PC-3 (cell line): ENCODE measurements around the gene TIAM2. TPM values are rescaled to one million over a fixed set of nuclear protein-coding genes. Genes with fewer than 3 reads are reported as not detected.

Experiments
- ATAC-seq: fragments of 200-7000 bp; cut with Tn5 transposase; 2 replicates; pipeline ENCODE4 v1.9.1; 2020; ENCODE audit warnings: mild to moderate bottlenecking, moderate library complexity
- BruUV-seq: library from RNA; stranded (reverse); fragments of 400-500 nt; replicated peaks from 2 replicates; lab custom pipeline; 2021; lab: Mats Ljungman, UMichigan
- CTCF ChIA-PET: fragments of 300-600 bp; sonication (Branson Sonifier 250); formaldehyde crosslinking; loops from one replicate; lab custom pipeline; 2022; ENCODE audit warnings: antibody characterized with exemption; lab: Charles Lee
- POLR2A ChIA-PET: fragments of 300-600 bp; sonication (Branson Sonifier 250); formaldehyde crosslinking; loops from one replicate; lab custom pipeline; 2022; ENCODE audit warnings: antibody characterized with exemption; ENCODE audit not compliant: unreplicated experiment; lab: Charles Lee
- DNase-seq: peaks from one replicate; pipeline ENCODE4 v3.0.0-alpha.2; 2015
- H2AFZ ChIP-seq: fragments of 300-600 bp; sonication (generic); 2 replicates; pipeline ENCODE4 v1.6.0; 2016; ENCODE audit warnings: antibody characterized with exemption, low read length
- H3F3A ChIP-seq: fragments of 300-600 bp; sonication (generic); one replicate; pipeline ENCODE4 v1.6.0; 2017; ENCODE audit warnings: antibody characterized with exemption, low read length, control low read depth, mild to moderate bottlenecking; ENCODE audit not compliant: unreplicated experiment
- H3K27ac ChIP-seq: fragments of 300-600 bp; sonication (generic); 2 replicates; pipeline ENCODE4 v1.5.1; 2016; ENCODE audit warnings: mild to moderate bottlenecking, low read length
- H3K27me3 ChIP-seq: fragments of 300-600 bp; sonication (generic); 2 replicates; pipeline ENCODE4 v1.6.1; 2016; ENCODE audit warnings: low read length, mixed read lengths
- H3K36me3 ChIP-seq: fragments of 300-600 bp; sonication (generic); 2 replicates; pipeline ENCODE4 v1.6.1; 2016; ENCODE audit warnings: low read depth, mixed run types, low read length, mixed read lengths
- H3K4me1 ChIP-seq: fragments of 300-600 bp; sonication (generic); 2 replicates; pipeline ENCODE4 v1.5.1; 2016; ENCODE audit warnings: low read length; ENCODE audit not compliant: insufficient read depth
- H3K4me2 ChIP-seq: fragments of 300-600 bp; sonication (generic); 2 replicates; pipeline ENCODE4 v1.6.0; 2016; ENCODE audit warnings: low read length
- H3K4me3 ChIP-seq: fragments of 300-600 bp; sonication (generic); 2 replicates; pipeline ENCODE4 v1.5.1; 2016; ENCODE audit warnings: mild to moderate bottlenecking, low read length, mixed read lengths
- H3K79me2 ChIP-seq: fragments of 300-600 bp; sonication (generic); 2 replicates; pipeline ENCODE4 v1.6.1; 2017; ENCODE audit warnings: low read length, mixed read lengths
- H3K9ac ChIP-seq: fragments of 300-600 bp; sonication (generic); 2 replicates; pipeline ENCODE4 v1.6.0; 2016; ENCODE audit warnings: mild to moderate bottlenecking, low read length
- H3K9me2 ChIP-seq: fragments of 300-600 bp; sonication (generic); replicated peaks from 2 replicates; pipeline ENCODE4 v1.6.1; 2016; ENCODE audit warnings: mixed run types, low read length, mixed read lengths
- H3K9me3 ChIP-seq: fragments of 300-600 bp; sonication (generic); 2 replicates; pipeline ENCODE4 v1.6.1; 2016; ENCODE audit warnings: low read length, mixed read lengths
- H4K20me1 ChIP-seq: fragments of 300-600 bp; sonication (generic); 2 replicates; pipeline ENCODE4 v1.6.1; 2016; ENCODE audit warnings: low read length, mixed read lengths
- EZH2 ChIP-seq: fragments of 300-600 bp; sonication (generic); IDR thresholded peaks from one replicate; pipeline ENCODE4 v1.6.1; 2017; ENCODE audit warnings: antibody characterized with exemption, mild to moderate bottlenecking, low read length; ENCODE audit not compliant: unreplicated experiment
- EZH2phosphoT487 ChIP-seq: fragments of 300-600 bp; sonication (generic); IDR thresholded peaks from 2 replicates; pipeline ENCODE4 v1.6.1; 2018; ENCODE audit warnings: mild to moderate bottlenecking, antibody characterized with exemption, low read length, borderline replicate concordance
- intact Hi-C: fragments of 100-400 bp; cut with micrococcal nuclease; formaldehyde crosslinking; loops from 2 replicates; pipeline ENCODE4 v1.9.0; 2023
- total RNA-seq: library from RNA; depleted of rRNA; stranded (reverse); fragments of >200 nt; gene quantifications from 2 replicates; pipeline ENCODE4 v1.2.3, GENCODE V29; 2014
- TF ChIP-seq, protein P1 (sequence below): fragments of 300-600 bp; sonication (generic); conservative IDR thresholded peaks from 2 replicates; pipeline ENCODE4 v1.5.1; 2017; ENCODE audit warnings: antibody characterized with exemption, low read depth, mild to moderate bottlenecking, low read length

Gene TIAM2
- total RNA-seq, 1 experiment from 2014 or later: 4.5 TPM

DNA sequence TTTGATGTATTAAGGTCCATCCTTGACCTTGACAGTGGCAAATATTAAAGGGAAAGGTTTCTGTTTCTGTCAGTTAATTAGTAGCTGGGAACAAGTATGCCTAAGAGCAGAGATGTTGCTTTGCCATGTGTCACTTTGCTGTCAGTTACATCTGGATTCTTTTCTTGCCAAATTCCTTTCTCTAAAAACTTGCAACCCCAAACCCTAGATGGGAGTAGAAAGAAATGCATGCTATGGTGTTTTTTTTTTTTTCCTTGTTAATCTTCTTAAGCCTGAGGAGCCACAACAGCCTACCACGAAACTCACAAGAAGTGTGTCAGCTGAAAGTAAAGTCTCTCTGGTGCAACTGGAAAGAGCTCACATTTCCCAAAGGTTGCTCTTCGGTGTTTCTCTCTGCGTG is 250.7 kb downstream of the TIAM2 start:
- Histone ChIP-seq H3K4me1 (no peaks in the 10 kb centered on the region), H3K9me3 (no peaks in the 10 kb centered on the region), H3K9ac (no peak overlapping the region), H3K27ac (no peak overlapping the region), H2AFZ (no peak overlapping the region), H3K79me2 (no peaks in the 10 kb centered on the region), H3K36me3 (no peaks in the 10 kb centered on the region), H3F3A (no peaks in the 10 kb centered on the region), H3K27me3 (no peaks in the 10 kb centered on the region), H3K4me3 (no peak overlapping the region), H4K20me1 (no peaks in the 10 kb centered on the region), H3K9me2 (no peaks in the 10 kb centered on the region), H3K4me2 (no peak overlapping the region)
- POLR2A ChIA-PET: no interaction called here
- CTCF ChIA-PET: no interaction called here
- TF ChIP-seq EZH2: no peak
- no peak for TF ChIP-seq EZH2phosphoT487
- TF ChIP-seq, protein P1, sequence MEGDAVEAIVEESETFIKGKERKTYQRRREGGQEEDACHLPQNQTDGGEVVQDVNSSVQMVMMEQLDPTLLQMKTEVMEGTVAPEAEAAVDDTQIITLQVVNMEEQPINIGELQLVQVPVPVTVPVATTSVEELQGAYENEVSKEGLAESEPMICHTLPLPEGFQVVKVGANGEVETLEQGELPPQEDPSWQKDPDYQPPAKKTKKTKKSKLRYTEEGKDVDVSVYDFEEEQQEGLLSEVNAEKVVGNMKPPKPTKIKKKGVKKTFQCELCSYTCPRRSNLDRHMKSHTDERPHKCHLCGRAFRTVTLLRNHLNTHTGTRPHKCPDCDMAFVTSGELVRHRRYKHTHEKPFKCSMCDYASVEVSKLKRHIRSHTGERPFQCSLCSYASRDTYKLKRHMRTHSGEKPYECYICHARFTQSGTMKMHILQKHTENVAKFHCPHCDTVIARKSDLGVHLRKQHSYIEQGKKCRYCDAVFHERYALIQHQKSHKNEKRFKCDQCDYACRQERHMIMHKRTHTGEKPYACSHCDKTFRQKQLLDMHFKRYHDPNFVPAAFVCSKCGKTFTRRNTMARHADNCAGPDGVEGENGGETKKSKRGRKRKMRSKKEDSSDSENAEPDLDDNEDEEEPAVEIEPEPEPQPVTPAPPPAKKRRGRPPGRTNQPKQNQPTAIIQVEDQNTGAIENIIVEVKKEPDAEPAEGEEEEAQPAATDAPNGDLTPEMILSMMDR: no peak
- no peak for ATAC-seq
- BruUV-seq: no TSS peak
- DNase-seq: no peak
- intact Hi-C loops: loop anchor here (5.0 kb wide), 1 partner anchor 379 kb away; no protein-coding TSS in a partner anchor

DNA sequence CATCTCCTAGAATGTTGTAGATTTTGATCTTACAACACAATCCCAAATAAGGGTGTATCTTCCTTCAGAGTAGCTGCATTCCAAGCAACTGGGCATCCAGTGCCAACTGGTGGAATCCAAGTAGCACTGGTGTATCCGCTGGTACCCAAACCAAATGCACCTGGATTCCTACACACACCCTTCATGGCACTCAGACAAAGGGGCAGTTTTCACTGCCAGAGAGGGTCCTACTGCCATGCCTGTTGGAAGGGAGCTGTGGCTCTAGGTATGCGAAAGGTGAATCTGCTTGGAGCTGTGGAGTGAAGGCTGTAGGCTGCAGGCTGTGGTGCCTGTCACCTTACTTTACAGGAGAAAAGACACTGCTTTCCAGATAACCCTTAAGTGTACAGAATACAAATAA is 251.7 kb downstream of the TIAM2 start:
- no peaks in the 10 kb centered on the region for H3K36me3 ChIP-seq
- no peaks in the 10 kb centered on the region for H4K20me1 ChIP-seq
- intact Hi-C loops: loop anchor here (5.0 kb wide), 1 partner anchor 380 kb away; no protein-coding TSS in a partner anchor
- CTCF ChIA-PET: no interaction called here
- H3F3A ChIP-seq: no peaks in the 10 kb centered on the region
- H3K9ac ChIP-seq: no peak overlapping the region
- no TSS peak for BruUV-seq
- no peak overlapping the region for H3K27ac ChIP-seq
- no peaks in the 10 kb centered on the region for H3K9me2 ChIP-seq
- no peaks in the 10 kb centered on the region for H3K27me3 ChIP-seq
- H3K4me2 ChIP-seq: no peak overlapping the region
- no peak overlapping the region for H2AFZ ChIP-seq
- H3K4me1 ChIP-seq: no peaks in the 10 kb centered on the region
- no peaks in the 10 kb centered on the region for H3K9me3 ChIP-seq
- H3K79me2 ChIP-seq: no peaks in the 10 kb centered on the region
- H3K4me3 ChIP-seq: no peak overlapping the region
- DNase-seq (no peak), ATAC-seq (no peak)
- POLR2A ChIA-PET: no interaction called here
- no peak for TF ChIP-seq EZH2phosphoT487
- TF ChIP-seq, protein P1: no peak
- no peak for TF ChIP-seq EZH2

DNA sequence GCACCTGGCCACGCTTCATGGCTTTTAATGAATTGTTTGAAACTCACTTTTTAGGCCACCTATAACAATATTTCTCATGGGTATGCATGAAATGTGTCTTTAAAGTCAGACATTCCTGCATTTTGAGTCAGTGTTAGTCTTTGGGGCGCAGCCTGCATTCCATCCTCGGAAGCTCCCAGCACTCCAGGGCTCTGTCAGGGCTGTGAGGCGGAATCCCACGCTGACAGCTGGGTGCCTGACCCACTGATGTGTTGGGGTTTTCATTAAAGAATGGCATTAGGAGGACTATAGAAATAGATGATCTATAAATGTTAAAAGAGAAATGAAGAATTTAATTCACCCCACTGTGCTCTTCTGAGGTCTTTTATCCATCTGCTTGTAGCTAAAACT is 252.5 kb downstream of the TIAM2 start:
- H3K4me2 ChIP-seq: no peak overlapping the region
- BruUV-seq: no TSS peak
- no peak for ATAC-seq
- TF ChIP-seq EZH2 (no peak), EZH2phosphoT487 (no peak)
- TF ChIP-seq, protein P1: no peak
- DNase-seq: no peak
- no peak overlapping the region for H3K4me3 ChIP-seq
- H4K20me1 ChIP-seq: no peaks in the 10 kb centered on the region
- H3K36me3 ChIP-seq: no peaks in the 10 kb centered on the region
- POLR2A ChIA-PET: no interaction called here
- no peak overlapping the region for H2AFZ ChIP-seq
- H3K27me3 ChIP-seq: no peaks in the 10 kb centered on the region
- no peaks in the 10 kb centered on the region for H3K9me3 ChIP-seq
- no peaks in the 10 kb centered on the region for H3K9me2 ChIP-seq
- H3K4me1 ChIP-seq: no peaks in the 10 kb centered on the region
- H3K9ac ChIP-seq: no peak overlapping the region
- intact Hi-C loops: loop anchor here (1.0 to 5.0 kb wide), 3 partner anchors 70 to 380 kb away; no protein-coding TSS in a partner anchor
- H3F3A ChIP-seq: no peaks in the 10 kb centered on the region
- CTCF ChIA-PET: no interaction called here
- H3K27ac ChIP-seq: no peak overlapping the region
- H3K79me2 ChIP-seq: no peaks in the 10 kb centered on the region
